Uterus (tissue), 2 donors: ENCODE data around the gene TMEM267.

Experiments
- POLR2A ChIP-seq, 2 donors: fragments of 450-650 bp; IDR thresholded peaks; one replicate each; pipeline ENCODE4 v1.6.1; 2016; ENCODE audit warnings: antibody characterized with exemption in 2 of 2, mild to moderate bottlenecking in 1 of 2, moderate library complexity in 1 of 2
- TF ChIP-seq, protein P1 (sequence below), 4 experiments: fragments of 200-600 bp in 2 of 4; fragments of 450-650 bp in 2 of 4; sonication (generic) in 2 of 4; IDR thresholded peaks; one replicate each; pipeline ENCODE4 v1.5.1; 2016 to 2019; ENCODE audit warnings: antibody characterized with exemption in 4 of 4, mild to moderate bottlenecking in 2 of 4, moderate library complexity in 1 of 4

DNA sequence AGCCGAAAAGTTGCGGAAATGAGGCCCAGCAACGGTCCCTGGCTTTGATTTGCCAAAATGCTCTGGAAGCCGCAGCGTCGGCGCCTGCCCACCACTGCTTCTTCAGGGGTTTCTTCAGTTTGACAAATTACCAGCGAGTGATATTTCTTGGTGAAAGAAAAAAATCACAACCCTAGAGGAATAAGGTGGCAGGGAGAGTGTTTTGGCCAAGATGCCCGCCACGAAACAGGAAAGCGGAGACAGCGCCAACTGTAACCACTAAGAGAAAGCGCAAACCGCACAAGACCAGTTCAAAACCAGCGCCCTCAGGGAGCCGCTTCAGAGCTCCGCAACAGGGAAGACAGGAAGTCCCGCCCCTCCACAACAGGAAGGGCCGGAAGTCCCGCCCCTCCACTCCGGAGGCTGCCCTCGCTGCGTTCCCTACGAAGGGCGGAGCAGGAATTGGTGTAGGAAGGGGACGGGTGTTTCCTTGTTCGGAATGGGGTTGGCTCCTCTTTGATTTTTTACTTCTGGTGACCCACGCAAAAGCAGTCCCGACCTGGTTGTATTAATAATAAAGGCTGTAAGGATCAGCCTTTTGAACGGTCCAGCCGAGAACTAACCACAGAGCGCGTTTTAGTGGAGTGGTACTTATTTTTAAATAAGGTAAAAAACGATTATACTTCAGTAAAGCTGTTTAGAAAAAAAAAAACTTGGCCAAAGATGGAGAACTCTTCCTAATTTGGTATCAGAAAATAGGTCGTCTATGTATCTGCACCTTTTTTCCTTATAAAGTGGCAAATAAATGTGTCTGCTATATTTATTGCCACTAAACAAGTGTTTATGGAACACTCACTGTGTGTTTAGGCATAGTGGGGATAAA is 31.4 kb upstream of the TMEM267 start, which contains the start of gene C5orf34:
- peak; percentile 50 to 58 for TF ChIP-seq POLR2A (IDR thresholded peaks at IDR 0.05)
- TF ChIP-seq, protein P1, sequence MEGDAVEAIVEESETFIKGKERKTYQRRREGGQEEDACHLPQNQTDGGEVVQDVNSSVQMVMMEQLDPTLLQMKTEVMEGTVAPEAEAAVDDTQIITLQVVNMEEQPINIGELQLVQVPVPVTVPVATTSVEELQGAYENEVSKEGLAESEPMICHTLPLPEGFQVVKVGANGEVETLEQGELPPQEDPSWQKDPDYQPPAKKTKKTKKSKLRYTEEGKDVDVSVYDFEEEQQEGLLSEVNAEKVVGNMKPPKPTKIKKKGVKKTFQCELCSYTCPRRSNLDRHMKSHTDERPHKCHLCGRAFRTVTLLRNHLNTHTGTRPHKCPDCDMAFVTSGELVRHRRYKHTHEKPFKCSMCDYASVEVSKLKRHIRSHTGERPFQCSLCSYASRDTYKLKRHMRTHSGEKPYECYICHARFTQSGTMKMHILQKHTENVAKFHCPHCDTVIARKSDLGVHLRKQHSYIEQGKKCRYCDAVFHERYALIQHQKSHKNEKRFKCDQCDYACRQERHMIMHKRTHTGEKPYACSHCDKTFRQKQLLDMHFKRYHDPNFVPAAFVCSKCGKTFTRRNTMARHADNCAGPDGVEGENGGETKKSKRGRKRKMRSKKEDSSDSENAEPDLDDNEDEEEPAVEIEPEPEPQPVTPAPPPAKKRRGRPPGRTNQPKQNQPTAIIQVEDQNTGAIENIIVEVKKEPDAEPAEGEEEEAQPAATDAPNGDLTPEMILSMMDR (IDR thresholded peaks at IDR 0.05) = peak in 1 of 4 experiments; percentile 29
